ENCODE measurements around the gene CNTRL. TPM values are rescaled to one million over a fixed set of nuclear protein-coding genes. Genes with fewer than 3 reads are reported as not detected.

Gene CNTRL
- total RNA-seq, 1 experiment from 2014 or later = 13.4 TPM

GRCh38 chr9:121143771-121144170 lies 69.0 kb downstream of the CNTRL start:
- CTCF ChIA-PET = no interaction called here

More at GRCh38 chr9:121143771-121144170, 69.0 kb downstream of the CNTRL start:
- ChIA-PET POLR2A (no interaction called here), RAD21 (ENCODE audit: low non-redundant PET in 1 of 2, low total read pairs in 2 of 2, uncharacterized antibody in 2 of 2, unreplicated experiment in 2 of 2) (no interaction called here)
- no peaks in the 10 kb centered on the region for H3K9me3 ChIP-seq (ENCODE audit: control insufficient read depth in 1 of 2, insufficient read depth in 1 of 2, low read depth in 1 of 2, low read length in 2 of 2)
- H3K79me2 ChIP-seq (ENCODE audit: insufficient read depth, low read length) = no peaks in the 10 kb centered on the region
- no peak overlapping the region for H3K4me2 ChIP-seq (ENCODE audit: low read length)
- H2AFZ ChIP-seq (ENCODE audit: low read depth, low read length, poor library complexity, severe bottlenecking) = no peak overlapping the region
- H4K20me1 ChIP-seq (ENCODE audit: insufficient read depth) = no peaks in the 10 kb centered on the region
- intact Hi-C loops (cut with micrococcal nuclease) = no loop called here
- no peak for DNase-seq (ENCODE audit: low read depth, low spot score)
- BruUV-seq (replicated peaks) = no TSS peak
- no peak overlapping the region for H3K27ac ChIP-seq (ENCODE audit: low read depth, low read length)
- no peak for ATAC-seq
- H3K9me2 ChIP-seq (ENCODE audit: insufficient read depth) = no peaks in the 10 kb centered on the region
- no peaks in the 10 kb centered on the region for H3K4me1 ChIP-seq (ENCODE audit: control insufficient read depth in 1 of 2, insufficient read depth in 2 of 2, low read length in 2 of 2)
- no peak overlapping the region for H3K9ac ChIP-seq (ENCODE audit: low read length)
- TF ChIP-seq REST (IDR thresholded peaks at IDR 0.05; ENCODE audit: low read depth) (no peak), EZH2 (IDR thresholded peaks at IDR 0.05) (no peak), JUND (IDR thresholded peaks at IDR 0.05) (no peak), CEBPB (IDR thresholded peaks at IDR 0.05; ENCODE audit: low read depth) (no peak), YY1 (IDR thresholded peaks at IDR 0.05; ENCODE audit: extremely low read depth, insufficient replicate concordance, low read depth, low read length) (no peak), ZBTB33 (IDR thresholded peaks at IDR 0.05; ENCODE audit: extremely low read depth, insufficient replicate concordance, low read length) (no peak)
- H3K36me3 ChIP-seq (ENCODE audit: control insufficient read depth in 1 of 2, insufficient read depth in 2 of 2, low read length in 2 of 2) = peaks cover 0 to 9% of the 10 kb centered on the region in 2 experiments; a peak in 3 of 4 replicates
- H3K27me3 ChIP-seq (ENCODE audit: insufficient read depth, low read length) = no peaks in the 10 kb centered on the region
- H3K4me3 ChIP-seq (replicated peaks in 1 of 2; ENCODE audit: low read depth in 1 of 2, low read length in 2 of 2) = no peak overlapping the region
